Astrocyte (in vitro differentiated cells and primary cell): ENCODE results near the gene SHLD2.
"Not testable (repeated sequence)": the region's sequence is repeated elsewhere in the genome, so short reads cannot be mapped to it uniquely, and the experiment has no call there.

Experiments used
- EZH2 ChIP-seq: IDR thresholded peaks from 2 replicates; pipeline ENCODE4 v1.6.1; 2012; ENCODE audit warnings: mild to moderate bottlenecking, low read length, inconsistent platforms; ENCODE audit not compliant: insufficient read depth
- TF ChIP-seq, protein P1 (sequence below): IDR thresholded peaks from 2 replicates; pipeline ENCODE4 v1.5.1; 2011; ENCODE audit warnings: low read depth, mild to moderate bottlenecking, inconsistent platforms, low read length, moderate library complexity; ENCODE audit not compliant: insufficient read depth

DNA sequence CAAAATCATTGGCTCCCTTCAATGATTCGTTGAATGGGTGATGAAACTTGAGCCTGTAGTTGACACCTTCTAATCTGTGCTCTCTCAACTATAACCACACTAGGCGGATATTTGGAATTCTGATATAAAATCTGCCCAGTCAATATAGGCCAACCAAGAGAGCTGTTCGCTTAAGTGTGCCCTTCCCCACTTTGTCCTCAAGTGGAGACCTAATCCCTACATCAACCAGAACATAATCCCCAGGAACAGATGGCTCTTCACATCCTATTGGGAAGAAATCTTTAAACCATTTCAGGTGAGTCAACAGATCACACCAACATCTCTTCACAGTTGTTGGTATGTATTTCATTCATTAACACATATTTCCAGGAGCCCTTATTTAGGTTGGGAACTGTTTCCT is 96.8 kb downstream of the SHLD2 start:
- TF ChIP-seq, protein P1, sequence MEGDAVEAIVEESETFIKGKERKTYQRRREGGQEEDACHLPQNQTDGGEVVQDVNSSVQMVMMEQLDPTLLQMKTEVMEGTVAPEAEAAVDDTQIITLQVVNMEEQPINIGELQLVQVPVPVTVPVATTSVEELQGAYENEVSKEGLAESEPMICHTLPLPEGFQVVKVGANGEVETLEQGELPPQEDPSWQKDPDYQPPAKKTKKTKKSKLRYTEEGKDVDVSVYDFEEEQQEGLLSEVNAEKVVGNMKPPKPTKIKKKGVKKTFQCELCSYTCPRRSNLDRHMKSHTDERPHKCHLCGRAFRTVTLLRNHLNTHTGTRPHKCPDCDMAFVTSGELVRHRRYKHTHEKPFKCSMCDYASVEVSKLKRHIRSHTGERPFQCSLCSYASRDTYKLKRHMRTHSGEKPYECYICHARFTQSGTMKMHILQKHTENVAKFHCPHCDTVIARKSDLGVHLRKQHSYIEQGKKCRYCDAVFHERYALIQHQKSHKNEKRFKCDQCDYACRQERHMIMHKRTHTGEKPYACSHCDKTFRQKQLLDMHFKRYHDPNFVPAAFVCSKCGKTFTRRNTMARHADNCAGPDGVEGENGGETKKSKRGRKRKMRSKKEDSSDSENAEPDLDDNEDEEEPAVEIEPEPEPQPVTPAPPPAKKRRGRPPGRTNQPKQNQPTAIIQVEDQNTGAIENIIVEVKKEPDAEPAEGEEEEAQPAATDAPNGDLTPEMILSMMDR = not testable (repeated sequence)
- TF ChIP-seq EZH2 = not testable (repeated sequence)
